ENCODE results near the gene CBFA2T2. TPM values are rescaled to one million over a fixed set of nuclear protein-coding genes. Genes with fewer than 3 reads are reported as not detected.
"Not testable (repeated sequence)": the region's sequence is repeated elsewhere in the genome, so short reads cannot be mapped to it uniquely, and the experiment has no call there.

CBFA2T2 gene
- total RNA-seq, 2 donors from 2014 or later = 14.8 to 18.0 TPM

DNA sequence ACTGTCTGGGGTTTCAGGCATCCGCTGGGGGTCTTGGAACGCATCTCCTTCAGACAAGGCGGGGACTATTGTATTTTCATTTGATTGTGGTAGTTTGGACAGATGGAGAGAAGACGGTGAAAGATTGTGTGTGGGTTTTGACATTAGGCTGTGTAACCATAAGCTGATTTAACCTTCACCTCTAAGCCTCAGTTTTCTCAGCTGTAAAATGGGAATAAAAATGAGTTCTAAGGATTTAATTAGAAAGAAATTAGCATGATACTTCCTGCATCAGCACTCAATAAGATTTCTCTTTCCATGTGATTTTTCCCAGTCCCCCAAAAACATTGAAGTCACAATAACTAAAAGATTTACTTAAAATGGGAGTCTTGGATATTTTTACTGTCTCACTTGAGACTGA, 78.1 kb downstream of the CBFA2T2 start:
- ATAC-seq (ENCODE audit: insufficient number of reproducible peaks, low FRiP score, low read depth) (no peak), DNase-seq (ENCODE audit: low spot score) (no peak)
- TF ChIP-seq, protein P1, sequence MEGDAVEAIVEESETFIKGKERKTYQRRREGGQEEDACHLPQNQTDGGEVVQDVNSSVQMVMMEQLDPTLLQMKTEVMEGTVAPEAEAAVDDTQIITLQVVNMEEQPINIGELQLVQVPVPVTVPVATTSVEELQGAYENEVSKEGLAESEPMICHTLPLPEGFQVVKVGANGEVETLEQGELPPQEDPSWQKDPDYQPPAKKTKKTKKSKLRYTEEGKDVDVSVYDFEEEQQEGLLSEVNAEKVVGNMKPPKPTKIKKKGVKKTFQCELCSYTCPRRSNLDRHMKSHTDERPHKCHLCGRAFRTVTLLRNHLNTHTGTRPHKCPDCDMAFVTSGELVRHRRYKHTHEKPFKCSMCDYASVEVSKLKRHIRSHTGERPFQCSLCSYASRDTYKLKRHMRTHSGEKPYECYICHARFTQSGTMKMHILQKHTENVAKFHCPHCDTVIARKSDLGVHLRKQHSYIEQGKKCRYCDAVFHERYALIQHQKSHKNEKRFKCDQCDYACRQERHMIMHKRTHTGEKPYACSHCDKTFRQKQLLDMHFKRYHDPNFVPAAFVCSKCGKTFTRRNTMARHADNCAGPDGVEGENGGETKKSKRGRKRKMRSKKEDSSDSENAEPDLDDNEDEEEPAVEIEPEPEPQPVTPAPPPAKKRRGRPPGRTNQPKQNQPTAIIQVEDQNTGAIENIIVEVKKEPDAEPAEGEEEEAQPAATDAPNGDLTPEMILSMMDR (IDR thresholded peaks at IDR 0.05) = no peak
- no peaks in the 10 kb centered on the region for H3K36me3 ChIP-seq
- H3K27ac ChIP-seq = no peak overlapping the region
- peaks cover 17 to 35% of the 10 kb centered on the region in 2 donors for H3K4me1 ChIP-seq (ENCODE audit: control insufficient read depth in 1 of 2, low read depth in 2 of 2)
- no peaks in the 10 kb centered on the region for H3K9me3 ChIP-seq
- H3K27me3 ChIP-seq (replicated peaks; ENCODE audit: insufficient read depth) = no peaks in the 10 kb centered on the region
- H3K4me3 ChIP-seq = no peak overlapping the region

DNA sequence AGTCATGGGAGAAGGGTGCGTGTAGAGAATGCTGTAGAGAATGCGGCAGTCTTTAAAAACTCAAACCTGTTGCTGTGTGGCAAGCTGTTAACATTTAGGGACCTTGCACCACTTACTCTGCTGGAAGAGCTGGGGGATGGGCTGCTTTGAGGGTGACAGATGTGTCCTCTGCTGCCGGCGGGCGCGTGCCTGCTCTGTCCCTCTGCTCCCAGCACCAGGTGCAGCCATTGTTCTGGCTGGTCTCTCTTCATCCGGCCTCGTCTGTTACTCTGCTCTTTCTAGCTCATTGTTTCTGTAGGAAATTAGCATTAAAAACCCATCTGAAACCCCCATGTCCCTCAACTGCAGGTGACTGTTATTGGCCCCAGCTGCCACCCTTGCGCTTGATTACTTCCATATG, 78.5 kb downstream of the CBFA2T2 start:
- Histone ChIP-seq H3K4me1 (ENCODE audit: control insufficient read depth in 1 of 2, low read depth in 2 of 2) (peaks cover 17 to 31% of the 10 kb centered on the region in 2 donors), H3K27me3 (replicated peaks; ENCODE audit: insufficient read depth) (no peaks in the 10 kb centered on the region), H3K27ac (peak overlapping the region in 1 of 2 donors; percentile 40), H3K36me3 (no peaks in the 10 kb centered on the region), H3K4me3 (no peak overlapping the region), H3K9me3 (no peaks in the 10 kb centered on the region)
- ATAC-seq (ENCODE audit: insufficient number of reproducible peaks, low FRiP score, low read depth) (no peak), DNase-seq (ENCODE audit: low spot score) (no peak)
- TF ChIP-seq, protein P1 (IDR thresholded peaks at IDR 0.05) = no peak

DNA sequence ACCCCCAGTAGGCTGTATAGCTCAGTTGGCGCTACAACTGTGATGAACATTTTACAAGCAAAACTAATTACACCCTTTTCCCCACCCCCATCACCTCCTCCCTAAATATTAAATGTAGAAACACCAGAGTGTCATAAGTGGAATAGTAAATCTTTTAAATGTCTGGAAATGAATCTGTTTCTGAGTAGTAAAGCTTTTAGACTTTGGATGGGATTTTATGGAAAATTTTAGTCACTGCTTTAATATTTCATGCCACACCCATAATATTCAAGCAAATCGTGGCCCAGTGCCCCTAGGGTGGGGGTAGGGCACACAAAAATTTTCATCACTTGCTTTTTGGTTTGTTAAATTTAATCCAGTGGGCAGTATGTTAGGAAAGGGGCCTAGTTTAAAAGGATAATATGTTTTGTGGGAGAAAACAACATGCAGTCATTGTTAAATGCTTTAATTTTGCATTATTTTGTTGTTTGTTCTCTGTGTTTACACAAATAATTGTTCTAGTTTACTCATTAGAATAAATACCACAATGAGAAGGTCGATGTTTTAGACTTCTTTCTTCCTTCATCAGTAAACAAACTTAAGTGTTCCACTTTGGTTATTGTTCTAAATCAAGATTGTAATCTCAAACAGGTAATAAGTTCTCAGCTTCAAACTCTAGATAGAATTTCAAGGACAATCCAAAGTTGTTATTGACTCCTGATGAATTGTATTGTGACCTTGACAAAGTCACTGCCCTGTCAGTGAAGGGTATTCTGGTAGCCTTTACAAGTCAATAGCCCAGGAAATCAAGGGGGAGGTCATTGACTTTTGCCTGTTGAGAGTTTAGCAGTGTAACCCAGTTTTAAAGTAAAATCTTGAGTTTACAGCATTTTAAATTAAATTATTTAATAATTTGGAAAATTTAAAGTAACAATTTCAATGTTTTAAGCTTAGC, 79.2 kb downstream of the CBFA2T2 start:
- Histone ChIP-seq H3K4me1 (ENCODE audit: control insufficient read depth in 1 of 2, low read depth in 2 of 2) (peaks cover 17 to 31% of the 10 kb centered on the region in 2 donors), H3K4me3 (no peak overlapping the region), H3K9me3 (no peaks in the 10 kb centered on the region), H3K36me3 (no peaks in the 10 kb centered on the region), H3K27ac (peak overlapping the region in 1 of 2 donors; percentile 40), H3K27me3 (replicated peaks; ENCODE audit: insufficient read depth) (no peaks in the 10 kb centered on the region)
- ATAC-seq (ENCODE audit: insufficient number of reproducible peaks, low FRiP score, low read depth) (no peak), DNase-seq (ENCODE audit: low spot score) (no peak)
- TF ChIP-seq, protein P1 (IDR thresholded peaks at IDR 0.05) = no peak

DNA sequence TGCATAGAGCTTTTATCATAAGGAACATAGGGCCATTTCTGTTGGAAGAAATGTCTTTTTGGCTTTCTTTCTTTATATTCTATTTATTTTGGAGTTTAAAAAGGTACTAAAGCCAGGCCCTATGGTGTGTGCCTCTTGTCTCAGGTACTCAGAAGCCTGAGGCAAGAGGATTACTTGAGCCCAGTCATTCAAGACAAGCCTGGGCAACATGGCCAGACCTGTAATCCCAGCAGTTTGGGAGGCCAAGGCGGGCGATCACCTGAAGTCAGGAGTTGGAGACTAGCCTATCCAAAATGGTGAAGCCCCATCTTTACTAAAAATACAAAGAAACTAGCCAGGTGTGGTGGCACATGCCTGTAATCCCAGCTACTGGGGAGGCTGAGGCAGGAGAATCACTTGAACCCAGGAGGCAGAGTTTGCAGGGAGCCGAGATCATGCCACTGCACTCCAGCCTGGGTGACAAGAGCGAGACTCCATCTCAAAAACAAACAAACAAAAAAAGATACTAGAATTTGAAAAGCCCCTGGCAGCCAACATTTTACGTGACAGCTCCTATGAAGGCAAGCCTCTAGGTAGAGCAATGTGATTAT, 80.0 kb downstream of the CBFA2T2 start:
- Histone ChIP-seq H3K9me3 (no peaks in the 10 kb centered on the region), H3K36me3 (no peaks in the 10 kb centered on the region), H3K4me3 (no peak overlapping the region), H3K4me1 (ENCODE audit: control insufficient read depth in 1 of 2, low read depth in 2 of 2) (peaks cover 17 to 31% of the 10 kb centered on the region in 2 donors), H3K27me3 (replicated peaks; ENCODE audit: insufficient read depth) (no peaks in the 10 kb centered on the region), H3K27ac (peak overlapping the region in 1 of 2 donors; percentile 40)
- TF ChIP-seq, protein P1 (IDR thresholded peaks at IDR 0.05) = no peak
- DNase-seq (ENCODE audit: low spot score) (no peak), ATAC-seq (ENCODE audit: insufficient number of reproducible peaks, low FRiP score, low read depth) (no peak)

DNA sequence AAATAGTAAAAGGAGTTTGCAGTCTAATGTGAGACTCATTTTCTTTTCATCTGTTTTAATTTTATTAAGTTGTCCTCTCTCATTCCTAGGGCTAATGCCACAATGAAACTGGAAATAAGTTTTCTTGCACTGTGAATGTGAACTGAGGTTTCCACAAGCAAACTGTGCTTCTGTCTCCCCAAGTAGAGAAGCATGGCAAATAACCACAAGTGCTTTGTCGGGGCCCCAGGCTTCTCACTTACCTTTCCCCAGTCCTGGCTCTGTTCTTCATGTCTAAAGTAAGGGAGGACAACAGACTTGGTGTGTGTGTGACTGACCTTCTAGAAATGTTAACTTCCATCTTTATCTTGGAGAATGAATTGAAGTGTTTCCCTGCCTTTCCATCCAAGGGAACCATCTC, 80.8 kb downstream of the CBFA2T2 start:
- Histone ChIP-seq H3K27me3 (replicated peaks; ENCODE audit: insufficient read depth) (no peaks in the 10 kb centered on the region), H3K9me3 (no peaks in the 10 kb centered on the region), H3K4me1 (ENCODE audit: control insufficient read depth in 1 of 2, low read depth in 2 of 2) (peaks cover 20 to 31% of the 10 kb centered on the region in 2 donors), H3K27ac (peak overlapping the region in 1 of 2 donors; percentile 40), H3K4me3 (no peak overlapping the region), H3K36me3 (no peaks in the 10 kb centered on the region)
- TF ChIP-seq, protein P1 (IDR thresholded peaks at IDR 0.05) = no peak
- no peak for DNase-seq (ENCODE audit: low spot score)
- no peak for ATAC-seq (ENCODE audit: insufficient number of reproducible peaks, low FRiP score, low read depth)

DNA sequence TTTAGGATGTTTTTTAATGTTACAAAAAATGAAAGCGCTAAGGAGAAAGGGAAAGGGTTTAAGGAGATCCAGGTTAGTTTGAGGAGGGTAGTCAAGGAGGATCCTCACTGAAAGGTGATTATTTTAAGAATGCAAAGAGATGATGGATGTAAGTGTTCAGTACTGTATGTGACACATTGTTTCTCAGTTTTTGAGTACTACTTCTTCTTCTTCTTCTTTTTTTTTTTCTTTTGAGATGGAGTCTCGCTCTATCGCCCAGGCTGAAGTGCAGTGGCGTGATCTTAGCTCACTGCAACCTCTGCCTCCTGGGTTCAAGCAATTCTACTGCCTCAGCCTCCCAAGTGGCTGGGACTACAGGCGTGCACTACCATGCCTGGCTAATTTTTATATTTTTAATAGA, 83.4 kb downstream of the CBFA2T2 start:
- not testable (repeated sequence) for H3K36me3 ChIP-seq; DNase-seq (ENCODE audit: low spot score); H3K4me3 ChIP-seq; H3K9me3 ChIP-seq; ATAC-seq (ENCODE audit: insufficient number of reproducible peaks, low FRiP score, low read depth); H3K27ac ChIP-seq; H3K27me3 ChIP-seq (replicated peaks; ENCODE audit: insufficient read depth)
- peaks cover 27 to 41% of the 10 kb centered on the region in 2 donors for H3K4me1 ChIP-seq (ENCODE audit: control insufficient read depth in 1 of 2, low read depth in 2 of 2)

Data from thoracic aorta (tissue), 2 donors.